GM12891 (cell line): ENCODE data around the gene RPL27. TPM values are rescaled to one million over a fixed set of nuclear protein-coding genes. Genes with fewer than 3 reads are reported as not detected.
"Not testable (repeated sequence)": the region's sequence is repeated elsewhere in the genome, so short reads cannot be mapped to it uniquely, and the experiment has no call there.

Experiments
- DNase-seq: peaks from one replicate; pipeline ENCODE4 v3.0.0; 2011; ENCODE audit warnings: low spot score; ENCODE audit not compliant: insufficient read length
- FAIRE-seq: peaks from 2 replicates; lab custom pipeline; 2011; peaks lifted over from hg19 to GRCh38; lab: Jason Lieb, UNC
- PAX5 ChIP-seq: IDR thresholded peaks from 2 replicates; pipeline ENCODE4 v1.6.1; 2011; ENCODE audit warnings: low read length, moderate library complexity, mild to moderate bottlenecking; ENCODE audit not compliant: insufficient read depth, severe bottlenecking
- POLR2A ChIP-seq: IDR thresholded peaks from 2 replicates; pipeline ENCODE4 v1.6.1; 2011; ENCODE audit warnings: low read depth, low read length, control low read depth
- POLR2AphosphoS5 ChIP-seq: IDR thresholded peaks from 2 replicates; pipeline ENCODE4 v1.6.1; 2011; ENCODE audit warnings: low read depth, low read length, control low read depth
- POU2F2 ChIP-seq: IDR thresholded peaks from 2 replicates; pipeline ENCODE4 v1.6.1; 2011; ENCODE audit warnings: low read depth, mild to moderate bottlenecking, control low read depth, low read length, moderate library complexity
- SPI1 ChIP-seq: IDR thresholded peaks from 2 replicates; pipeline ENCODE4 v1.6.1; 2011; ENCODE audit warnings: low read depth, low read length, control low read depth
- TAF1 ChIP-seq: IDR thresholded peaks from 2 replicates; pipeline ENCODE4 v1.6.1; 2011; ENCODE audit warnings: low read depth, low read length, control low read depth
- polyA plus RNA-seq: library from polyadenylated mRNA; unstranded; fragments of >200 nt; gene quantifications from one replicate; pipeline ENCODE4 v1.2.1, GENCODE V29; 2012; ENCODE audit warnings: low read depth, missing spikeins, inconsistent platforms; ENCODE audit not compliant: missing spikeins

RPL27 gene
- polyA plus RNA-seq = 7,775 TPM

- FAIRE-seq (peak; percentile 99), DNase-seq (peak; percentile 83)
- TF ChIP-seq POU2F2 (peak; percentile 92), POLR2A (peak; percentile 98), POLR2AphosphoS5 (peak; percentile 97), SPI1 (peak; percentile 60), TAF1 (peak; percentile 97), PAX5 (peak; percentile 31)
These were observed at the start of gene RPL27 for GRCh38 chr17:42997984-42998938. RPL27 (plus strand) TSS chr17:42998419; CDS start chr17:42998751, 332 bp downstream.

DNA sequence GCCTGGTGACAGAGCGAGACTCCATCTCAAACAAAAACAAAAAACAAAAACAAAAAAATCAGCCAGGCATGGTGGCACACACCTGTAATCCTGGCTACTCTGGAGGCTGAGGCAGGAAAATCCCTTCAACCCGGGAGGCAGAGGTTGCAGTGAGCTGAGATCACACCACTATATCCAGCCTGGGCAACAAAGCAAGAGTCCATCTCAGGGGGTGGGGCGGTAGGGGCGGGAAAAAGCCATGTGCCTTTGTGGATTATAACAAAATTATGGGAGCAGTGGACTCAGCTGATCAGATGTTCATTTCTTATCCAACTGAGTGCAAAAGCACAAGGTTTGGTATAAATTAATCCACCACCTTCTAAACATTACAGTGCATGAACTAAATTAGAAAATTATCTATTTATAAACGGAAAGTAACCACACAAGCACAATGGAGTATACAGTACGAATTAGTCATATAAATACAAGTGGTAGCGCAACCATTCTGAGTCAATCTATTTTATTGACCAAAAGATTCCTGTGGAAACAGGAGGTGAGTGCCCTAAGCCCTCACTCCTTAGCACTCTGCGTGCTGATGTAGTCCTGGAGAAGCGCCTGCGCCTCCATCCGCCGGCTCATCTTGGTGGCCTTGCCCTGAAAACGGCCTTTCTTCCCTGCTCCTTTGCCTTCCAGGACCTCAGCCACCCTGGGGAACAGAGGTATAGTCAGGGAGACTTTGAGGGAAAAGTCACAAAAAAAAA, 48.0 kb upstream of the RPL27 start:
- FAIRE-seq (no peak), DNase-seq (no peak)
- TF ChIP-seq TAF1 (no peak), PAX5 (no peak), POU2F2 (no peak), POLR2AphosphoS5 (no peak), SPI1 (no peak), POLR2A (no peak)

DNA sequence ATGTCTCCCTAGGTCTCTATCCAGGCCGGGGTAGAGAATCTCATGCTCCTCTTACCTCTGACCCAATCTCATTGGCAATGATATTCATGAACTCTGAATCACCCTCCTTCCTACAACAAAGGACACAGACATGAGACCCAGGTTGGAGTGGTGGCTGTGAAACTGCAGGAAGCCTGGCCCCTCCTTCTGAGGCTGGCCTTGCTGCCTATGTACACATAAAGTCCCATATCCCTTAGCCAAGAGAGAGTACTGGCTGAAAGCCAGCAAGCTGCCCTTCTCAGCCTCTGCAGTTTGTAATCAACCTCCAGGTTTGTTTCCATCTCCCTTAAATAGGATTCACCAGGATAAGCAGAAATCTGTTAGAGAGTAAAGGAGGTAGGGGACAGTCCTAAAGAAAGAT, 44.5 kb upstream of the RPL27 start:
- no peak for TF ChIP-seq POLR2AphosphoS5
- no peak for TF ChIP-seq TAF1
- TF ChIP-seq POLR2A = no peak
- TF ChIP-seq POU2F2 = no peak
- TF ChIP-seq SPI1 = no peak
- no peak for TF ChIP-seq PAX5
- no peak for FAIRE-seq
- no peak for DNase-seq

DNA sequence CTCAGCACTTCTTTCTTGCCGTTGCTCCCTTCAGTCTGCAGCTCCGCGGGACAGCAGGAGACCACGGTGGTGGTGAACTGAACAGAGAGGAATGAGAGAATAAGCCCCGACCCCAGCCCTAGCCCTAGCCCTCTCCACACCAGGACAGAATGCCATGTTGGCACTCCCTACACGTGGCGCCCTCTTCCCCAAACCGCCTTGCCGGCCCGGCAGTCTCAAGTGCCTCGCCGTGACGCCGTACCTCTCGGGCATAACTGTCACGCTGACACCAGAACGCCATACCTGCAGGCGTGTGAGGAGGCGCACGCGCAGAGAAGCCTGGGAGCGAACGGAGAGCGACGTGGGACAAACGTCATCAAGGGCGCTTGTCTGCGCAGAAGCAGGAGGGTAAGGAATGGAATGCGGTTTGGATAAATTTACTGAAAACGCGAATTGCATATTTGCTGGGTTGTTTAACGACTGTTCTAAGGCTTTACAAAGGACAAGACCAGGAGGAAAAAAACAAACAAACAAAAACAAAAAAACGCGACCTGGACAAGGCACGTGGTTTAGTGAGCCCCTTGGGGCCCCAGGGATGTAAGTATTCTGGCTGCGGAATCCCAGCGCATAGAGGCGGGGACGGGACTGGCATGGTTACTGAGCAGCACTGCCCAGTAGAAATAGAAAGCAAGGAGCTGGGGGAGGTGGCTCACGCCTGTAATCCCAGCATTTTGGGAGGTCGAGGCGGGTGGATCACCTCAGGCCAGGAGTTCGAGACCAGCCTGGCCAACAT, 33.9 kb upstream of the RPL27 start, which contains the start of gene AARSD1:
Gene AARSD1, minus strand, starts transcription at position 294 of the 772 bp plus-strand sequence. Its CDS starts 14 bp downstream, at position 280.
- DNase-seq (peak; percentile 85), FAIRE-seq (peak; percentile 98)
- TF ChIP-seq TAF1 (peak; percentile 66), POLR2A (peak; percentile 91), POU2F2 (no peak), POLR2AphosphoS5 (peak; percentile 89)

GRCh38 chr17:42967925-42968324, 30.3 kb upstream of the RPL27 start:
- no peak for DNase-seq
- no peak for TF ChIP-seq TAF1
- no peak for TF ChIP-seq SPI1
- no peak for TF ChIP-seq PAX5
- no peak for FAIRE-seq

DNA sequence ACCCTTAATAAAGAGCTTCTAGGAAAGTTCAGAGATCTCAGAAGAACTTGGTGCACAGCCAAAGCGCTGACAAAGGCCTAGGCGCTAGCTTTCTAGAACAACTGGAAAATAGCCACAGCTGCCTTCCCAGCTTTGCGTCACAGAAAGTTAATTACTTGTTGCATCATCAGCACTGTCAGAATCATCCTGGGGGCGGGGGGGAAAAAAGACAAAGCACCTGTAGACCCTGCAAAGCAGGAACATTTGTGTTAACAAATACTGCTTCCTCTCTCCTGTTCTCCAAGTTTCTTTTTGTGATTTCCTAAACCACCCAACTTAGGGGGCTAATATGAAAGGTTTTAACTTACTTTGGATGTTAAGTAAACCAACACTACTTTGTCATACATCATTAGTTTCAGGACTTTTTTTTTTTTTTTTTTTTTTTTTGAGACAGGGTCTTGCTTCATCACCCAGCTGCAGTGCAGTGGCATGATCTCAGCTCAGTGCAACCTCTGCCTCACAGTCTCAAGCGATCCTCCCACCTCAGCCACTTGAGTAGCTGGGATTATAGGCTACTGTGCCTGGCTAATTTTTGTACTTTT, 29.1 kb upstream of the RPL27 start:
- no peak for TF ChIP-seq PAX5
- TF ChIP-seq POU2F2 = no peak
- no peak for TF ChIP-seq TAF1
- no peak for TF ChIP-seq POLR2AphosphoS5
- TF ChIP-seq POLR2A = no peak
- no peak for TF ChIP-seq SPI1
- FAIRE-seq (no peak), DNase-seq (no peak)

DNA sequence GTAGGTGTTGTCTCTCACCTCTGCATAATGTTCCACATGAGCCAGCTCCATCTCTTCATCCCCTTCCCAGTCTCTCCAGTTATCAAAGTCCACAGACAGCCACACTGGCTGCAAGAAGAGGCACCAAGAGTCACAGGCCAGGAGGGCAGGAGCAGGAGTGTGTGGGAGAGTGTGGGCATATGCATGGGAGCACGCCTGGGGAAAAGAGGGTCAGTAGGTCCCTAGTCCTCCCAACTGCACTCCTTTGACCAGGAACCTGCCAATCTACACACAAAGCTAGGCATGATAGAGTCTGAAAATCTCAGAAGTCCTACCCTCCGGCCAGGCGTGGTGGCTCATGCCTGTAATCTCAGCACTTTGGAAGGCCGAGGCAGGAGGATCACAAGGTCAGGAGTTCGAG, 26.6 kb upstream of the RPL27 start:
- no peak for FAIRE-seq
- no peak for TF ChIP-seq TAF1
- no peak for TF ChIP-seq POU2F2
- TF ChIP-seq SPI1 = no peak
- no peak for TF ChIP-seq POLR2AphosphoS5
- TF ChIP-seq POLR2A = no peak
- no peak for TF ChIP-seq PAX5
- DNase-seq = no peak

DNA sequence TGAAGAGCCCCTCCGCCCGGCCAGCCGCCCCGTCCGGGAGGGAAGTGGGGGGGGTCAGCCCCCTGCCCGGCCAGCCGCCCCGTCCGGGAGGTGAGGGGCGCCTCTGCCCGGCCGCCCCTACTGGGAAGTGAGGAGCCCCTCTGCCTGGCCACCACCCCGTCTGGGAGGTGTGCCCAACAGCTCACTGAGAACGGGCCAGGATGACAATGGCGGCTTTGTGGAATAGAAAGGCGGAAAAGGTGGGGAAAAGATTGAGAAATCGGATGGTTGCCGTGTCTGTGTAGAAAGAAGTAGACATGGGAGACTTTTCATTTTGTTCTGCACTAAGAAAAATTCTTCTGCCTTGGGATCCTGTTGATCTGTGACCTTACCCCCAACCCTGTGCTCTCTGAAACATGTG, 24.9 kb upstream of the RPL27 start:
- not testable (repeated sequence) for DNase-seq, FAIRE-seq
